ENCODE measurements around the gene NHP2. TPM values are rescaled to one million over a fixed set of nuclear protein-coding genes. Genes with fewer than 3 reads are reported as not detected.

NHP2 gene
- total RNA-seq, 1 donor from 2014 or later = 55.1 TPM

DNA sequence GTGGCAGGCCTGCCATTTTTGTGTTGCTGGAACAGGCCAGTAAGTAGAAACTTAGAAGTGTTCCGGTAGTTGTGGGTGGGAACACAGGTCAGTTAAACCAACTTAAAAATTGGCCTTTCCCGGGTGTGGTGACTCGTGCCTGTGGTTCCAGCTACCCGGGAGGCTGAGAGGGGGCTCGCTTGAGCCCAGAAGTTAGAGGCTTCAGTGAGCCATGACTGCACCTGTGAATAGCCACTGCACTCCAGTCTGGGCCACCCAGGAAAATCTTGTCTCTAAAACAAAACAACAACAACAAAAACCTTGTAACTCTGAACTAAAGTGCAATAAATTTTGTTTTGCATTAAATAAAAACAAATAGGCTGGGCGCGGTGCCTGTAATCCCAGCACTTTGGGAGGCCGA is 1.4 kb upstream of the NHP2 start:
- Histone ChIP-seq H3K4me3 (no peak overlapping the region), H3K36me3 (peaks cover 0 to 16% of the 10 kb centered on the region in 2 donors), H3K9me3 (no peaks in the 10 kb centered on the region), H3K27ac (no peak overlapping the region), H3K27me3 (no peaks in the 10 kb centered on the region), H3K4me1 (peaks cover 7 to 14% of the 10 kb centered on the region in 2 donors)
- DNase-seq (ENCODE audit: low spot score in 2 of 2) = no peak
- TF ChIP-seq, protein P1, sequence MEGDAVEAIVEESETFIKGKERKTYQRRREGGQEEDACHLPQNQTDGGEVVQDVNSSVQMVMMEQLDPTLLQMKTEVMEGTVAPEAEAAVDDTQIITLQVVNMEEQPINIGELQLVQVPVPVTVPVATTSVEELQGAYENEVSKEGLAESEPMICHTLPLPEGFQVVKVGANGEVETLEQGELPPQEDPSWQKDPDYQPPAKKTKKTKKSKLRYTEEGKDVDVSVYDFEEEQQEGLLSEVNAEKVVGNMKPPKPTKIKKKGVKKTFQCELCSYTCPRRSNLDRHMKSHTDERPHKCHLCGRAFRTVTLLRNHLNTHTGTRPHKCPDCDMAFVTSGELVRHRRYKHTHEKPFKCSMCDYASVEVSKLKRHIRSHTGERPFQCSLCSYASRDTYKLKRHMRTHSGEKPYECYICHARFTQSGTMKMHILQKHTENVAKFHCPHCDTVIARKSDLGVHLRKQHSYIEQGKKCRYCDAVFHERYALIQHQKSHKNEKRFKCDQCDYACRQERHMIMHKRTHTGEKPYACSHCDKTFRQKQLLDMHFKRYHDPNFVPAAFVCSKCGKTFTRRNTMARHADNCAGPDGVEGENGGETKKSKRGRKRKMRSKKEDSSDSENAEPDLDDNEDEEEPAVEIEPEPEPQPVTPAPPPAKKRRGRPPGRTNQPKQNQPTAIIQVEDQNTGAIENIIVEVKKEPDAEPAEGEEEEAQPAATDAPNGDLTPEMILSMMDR (IDR thresholded peaks at IDR 0.05) = no peak
- intact Hi-C loops (cut with DNase I) = loop anchor here (2.0 to 10.0 kb wide), 4 partner anchors 78 to 850 kb away; partner anchors contain the start of genes CLK4, PHYKPL, PRELID1 and RAB24

DNA sequence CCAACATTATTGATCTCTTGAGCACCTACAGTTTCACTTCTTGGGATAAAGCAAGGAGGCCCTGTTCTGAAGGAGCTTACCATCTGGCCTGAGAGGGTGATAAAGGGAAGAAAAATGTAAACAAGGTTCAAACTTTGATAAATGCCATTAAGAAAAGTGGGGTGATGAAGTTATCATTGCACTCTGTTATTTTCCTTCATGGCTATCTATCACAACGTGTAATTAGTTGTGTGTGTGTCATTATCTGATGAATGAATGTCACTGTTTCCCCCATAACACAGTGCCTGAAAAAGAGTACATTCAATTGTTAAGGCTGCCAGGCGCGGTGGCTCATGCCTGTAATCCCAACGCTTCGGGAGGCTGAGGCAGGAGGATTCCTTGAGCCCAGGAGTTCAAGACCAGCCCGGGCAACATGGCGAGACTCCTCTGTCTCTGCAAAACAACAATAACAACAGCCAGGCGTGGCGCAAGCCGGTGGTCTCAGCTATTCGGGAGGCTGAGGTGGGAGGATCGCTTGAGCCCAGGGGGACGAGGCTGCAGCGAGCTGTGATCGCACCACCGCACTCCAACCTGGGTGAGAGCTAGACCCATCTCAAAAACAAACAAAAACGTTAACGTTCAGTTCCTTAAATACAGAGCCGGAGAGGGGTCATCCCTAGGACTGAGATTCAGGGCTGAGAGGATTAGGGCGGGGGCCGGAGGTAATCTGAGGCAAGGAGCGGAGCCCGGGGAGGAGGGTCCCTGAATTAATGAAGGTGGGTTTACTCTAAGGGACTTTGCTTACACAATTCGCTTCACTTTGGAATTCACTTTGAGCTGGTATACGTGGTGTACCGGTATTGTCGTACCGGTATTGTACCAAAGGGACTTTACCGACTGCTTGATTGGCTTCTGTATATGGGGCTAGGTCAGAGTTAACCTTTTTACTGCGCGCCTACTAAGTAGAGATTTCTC is 917 bp downstream of the NHP2 start:
- Histone ChIP-seq H3K27me3 (no peaks in the 10 kb centered on the region), H3K27ac (peak overlapping the region; percentile 72 to 74), H3K4me3 (peak overlapping the region; percentile 63 to 77), H3K36me3 (peaks cover 22 to 39% of the 10 kb centered on the region in 2 donors), H3K9me3 (no peaks in the 10 kb centered on the region), H3K4me1 (peaks cover 7 to 14% of the 10 kb centered on the region in 2 donors)
- TF ChIP-seq, protein P1 (IDR thresholded peaks at IDR 0.05) = no peak
- no peak for DNase-seq (ENCODE audit: low spot score in 2 of 2)
- intact Hi-C loops (cut with DNase I) = loop anchor here (5.0 to 10.0 kb wide), 4 partner anchors 472 to 1405 kb away; partner anchors contain the start of genes CLK4, PRELID1, RAB24 and TMED9

DNA sequence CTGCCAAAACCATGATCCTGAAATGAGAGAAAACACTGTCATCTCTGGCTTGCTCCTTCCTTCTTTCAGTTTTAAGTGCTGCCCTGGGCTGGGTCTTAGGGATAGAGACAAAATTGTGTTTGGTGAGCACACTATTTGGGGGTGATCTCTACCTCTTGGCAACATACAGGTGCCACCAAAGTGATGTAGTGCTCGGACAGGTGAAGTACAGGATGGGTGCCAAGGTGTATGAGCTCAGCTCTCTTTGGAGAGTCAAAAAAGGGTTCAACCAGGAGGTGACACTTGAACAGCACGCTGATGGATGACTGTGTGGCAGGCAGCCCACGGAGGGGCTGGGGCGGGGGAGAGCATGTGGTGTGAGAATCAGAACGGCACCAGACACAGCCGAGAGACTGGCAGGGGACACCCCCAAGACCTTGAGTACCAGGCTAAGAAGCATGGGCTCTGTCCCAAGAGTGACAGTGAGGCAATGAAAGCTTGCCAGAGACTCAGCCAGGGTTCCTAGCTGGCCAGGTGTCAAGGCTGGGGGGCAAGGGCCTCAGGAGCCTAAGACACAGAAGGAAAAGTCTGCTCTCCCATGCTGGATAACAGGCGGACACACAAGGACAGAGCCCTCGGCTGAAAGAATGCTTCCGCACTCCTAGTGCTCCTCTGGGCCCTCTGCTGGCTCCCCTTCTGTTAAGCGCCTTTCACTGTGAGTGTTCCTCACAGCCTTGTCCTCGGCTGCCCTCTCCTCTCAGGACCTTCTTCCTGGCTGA is 2.5 kb downstream of the NHP2 start:
- intact Hi-C loops (cut with DNase I) = loop anchor here (5.0 to 10.0 kb wide), 4 partner anchors 474 to 1406 kb away; partner anchors contain the start of genes CLK4, PRELID1, RAB24 and TMED9
- peaks cover 37 to 55% of the 10 kb centered on the region in 2 donors for H3K36me3 ChIP-seq
- no peak overlapping the region for H3K27ac ChIP-seq
- H3K27me3 ChIP-seq = no peaks in the 10 kb centered on the region
- no peaks in the 10 kb centered on the region for H3K9me3 ChIP-seq
- H3K4me3 ChIP-seq = no peak overlapping the region
- H3K4me1 ChIP-seq = peaks cover 7 to 14% of the 10 kb centered on the region in 2 donors
- no peak for DNase-seq (ENCODE audit: low spot score in 2 of 2)
- TF ChIP-seq, protein P1 (IDR thresholded peaks at IDR 0.05) = no peak

DNA sequence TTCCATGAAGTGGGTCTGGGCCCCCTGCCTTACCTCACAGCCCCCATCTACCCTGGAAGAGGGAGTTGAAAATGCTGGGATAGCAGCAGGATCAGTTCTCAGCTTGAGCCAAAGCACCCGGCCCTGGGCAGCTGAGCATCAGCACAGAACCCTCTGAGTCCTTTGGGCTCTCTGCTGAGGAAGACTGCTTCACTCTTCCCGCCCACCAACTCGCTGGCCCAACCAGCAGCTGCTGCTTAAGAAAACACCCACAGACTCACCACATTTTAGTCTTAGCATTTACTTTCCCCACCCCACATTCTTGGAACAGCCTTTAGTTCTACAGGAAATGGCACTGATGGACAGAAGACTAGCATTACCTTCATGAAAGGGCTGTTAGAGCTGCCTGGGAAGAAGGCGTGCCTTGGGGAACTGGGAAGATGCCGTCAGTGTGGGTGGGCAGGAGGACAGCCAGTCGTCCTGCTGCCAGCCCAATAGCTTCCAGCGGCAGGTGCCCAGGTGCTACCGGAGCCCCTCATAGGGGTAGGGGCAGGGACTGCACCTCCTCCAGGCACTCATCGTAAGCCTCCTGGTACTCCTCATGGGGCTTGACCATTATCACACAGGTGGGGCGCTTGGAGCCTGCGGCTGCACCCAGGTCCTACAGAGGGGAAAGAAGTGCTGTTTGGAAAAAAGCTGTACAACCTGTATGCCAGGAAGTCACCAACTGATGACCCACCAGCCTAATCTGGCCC is 4.3 kb downstream of the NHP2 start:
- no peak for DNase-seq (ENCODE audit: low spot score in 2 of 2)
- H3K27ac ChIP-seq = no peak overlapping the region
- H3K4me3 ChIP-seq = no peak overlapping the region
- no peaks in the 10 kb centered on the region for H3K9me3 ChIP-seq
- intact Hi-C loops (cut with DNase I) = no loop called here
- no peaks in the 10 kb centered on the region for H3K27me3 ChIP-seq
- TF ChIP-seq, protein P1 (IDR thresholded peaks at IDR 0.05) = no peak
- H3K4me1 ChIP-seq = peaks cover 7 to 13% of the 10 kb centered on the region in 2 donors
- peaks cover 40 to 72% of the 10 kb centered on the region in 2 donors for H3K36me3 ChIP-seq

DNA sequence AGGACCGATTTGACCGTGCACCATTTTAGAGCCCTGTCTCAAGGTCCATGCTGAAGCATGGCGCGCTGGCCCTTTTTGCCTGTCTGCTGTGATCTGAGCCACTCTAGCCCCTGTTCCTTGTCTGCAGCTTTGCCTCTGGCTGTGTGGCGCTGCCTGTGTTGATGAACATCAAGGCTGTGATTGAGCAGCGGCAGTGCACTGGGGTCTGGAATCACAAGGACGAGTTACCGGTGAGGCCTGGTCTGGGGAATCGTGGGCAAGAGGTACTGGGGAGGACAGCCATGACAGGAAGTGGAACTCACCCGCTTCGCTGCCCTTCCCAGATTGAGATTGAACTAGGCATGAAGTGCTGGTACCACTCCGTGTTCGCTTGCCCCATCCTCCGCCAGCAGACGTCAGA is 6.3 kb downstream of the NHP2 start:
- intact Hi-C loops (cut with DNase I) = no loop called here
- H3K36me3 ChIP-seq = peaks cover 58 to 92% of the 10 kb centered on the region in 2 donors
- H3K4me3 ChIP-seq = no peak overlapping the region
- H3K9me3 ChIP-seq = no peaks in the 10 kb centered on the region
- no peak overlapping the region for H3K27ac ChIP-seq
- TF ChIP-seq, protein P1 (IDR thresholded peaks at IDR 0.05) = no peak
- no peaks in the 10 kb centered on the region for H3K27me3 ChIP-seq
- no peak for DNase-seq (ENCODE audit: low spot score in 2 of 2)
- peaks cover 0 to 2% of the 10 kb centered on the region in 2 donors for H3K4me1 ChIP-seq
